Loucy (cell line): ENCODE results near the gene NRGN.

Experiments used
- EZH2phosphoT487 ChIP-seq: fragments of 200-600 bp; IDR thresholded peaks from 2 replicates; pipeline ENCODE4 v1.6.1; 2018; ENCODE audit warnings: antibody characterized with exemption, mild to moderate bottlenecking, moderate library complexity, borderline replicate concordance
- TF ChIP-seq, protein P1 (sequence below): fragments of 200-600 bp; sonication (generic); conservative IDR thresholded peaks from 2 replicates; pipeline ENCODE4 v1.5.1; 2014; ENCODE audit warnings: mild to moderate bottlenecking, antibody characterized with exemption, low read length

DNA sequence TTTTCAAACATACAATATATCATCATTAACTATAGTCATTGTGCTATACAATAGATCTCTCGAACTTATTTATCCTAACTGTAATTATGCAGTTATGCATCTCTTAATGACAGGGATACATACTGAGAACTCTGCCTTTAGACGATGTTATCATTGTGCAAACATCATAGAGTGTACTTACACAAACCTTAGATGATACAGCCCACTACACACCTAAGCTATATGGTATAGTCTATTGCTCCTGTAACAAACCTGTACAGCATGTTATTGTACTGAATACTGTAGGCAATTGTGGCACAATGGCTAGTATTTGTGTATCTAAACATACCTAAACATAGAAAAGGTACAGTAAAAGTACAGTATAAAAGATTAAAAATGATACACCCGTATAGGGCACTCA is 27.4 kb upstream of the NRGN start:
- TF ChIP-seq, protein P1, sequence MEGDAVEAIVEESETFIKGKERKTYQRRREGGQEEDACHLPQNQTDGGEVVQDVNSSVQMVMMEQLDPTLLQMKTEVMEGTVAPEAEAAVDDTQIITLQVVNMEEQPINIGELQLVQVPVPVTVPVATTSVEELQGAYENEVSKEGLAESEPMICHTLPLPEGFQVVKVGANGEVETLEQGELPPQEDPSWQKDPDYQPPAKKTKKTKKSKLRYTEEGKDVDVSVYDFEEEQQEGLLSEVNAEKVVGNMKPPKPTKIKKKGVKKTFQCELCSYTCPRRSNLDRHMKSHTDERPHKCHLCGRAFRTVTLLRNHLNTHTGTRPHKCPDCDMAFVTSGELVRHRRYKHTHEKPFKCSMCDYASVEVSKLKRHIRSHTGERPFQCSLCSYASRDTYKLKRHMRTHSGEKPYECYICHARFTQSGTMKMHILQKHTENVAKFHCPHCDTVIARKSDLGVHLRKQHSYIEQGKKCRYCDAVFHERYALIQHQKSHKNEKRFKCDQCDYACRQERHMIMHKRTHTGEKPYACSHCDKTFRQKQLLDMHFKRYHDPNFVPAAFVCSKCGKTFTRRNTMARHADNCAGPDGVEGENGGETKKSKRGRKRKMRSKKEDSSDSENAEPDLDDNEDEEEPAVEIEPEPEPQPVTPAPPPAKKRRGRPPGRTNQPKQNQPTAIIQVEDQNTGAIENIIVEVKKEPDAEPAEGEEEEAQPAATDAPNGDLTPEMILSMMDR: no peak
- TF ChIP-seq EZH2phosphoT487: no peak
